NCI-H2081 treated with DMSO at 0.1 percent for 48 hours (cell line): ENCODE measurements around the gene USP36.
"Not testable (repeated sequence)": the region's sequence is repeated elsewhere in the genome, so short reads cannot be mapped to it uniquely, and the experiment has no call there.

Source experiments
- DNase-seq: peaks from one replicate; lab custom pipeline; 2025; lab: John Stamatoyannopoulos, UW

Gene USP36

GRCh38 chr17:78766225-78766624, 74.4 kb downstream of the USP36 start:
- DNase-seq = no peak

GRCh38 chr17:78765821-78766220, 74.8 kb downstream of the USP36 start:
- no peak for DNase-seq

GRCh38 chr17:78764871-78765270, 75.7 kb downstream of the USP36 start:
- DNase-seq = no peak

- DNase-seq = no peak
Observed at GRCh38 chr17:78763561-78763960, 77.1 kb downstream of the USP36 start.

GRCh38 chr17:78761789-78762406, 78.7 kb downstream of the USP36 start:
- DNase-seq = no peak

- DNase-seq = no peak
Observed at GRCh38 chr17:78759969-78760352, 80.7 kb downstream of the USP36 start.

GRCh38 chr17:78759203-78759968, 81.2 kb downstream of the USP36 start:
- DNase-seq = peak; percentile 30

GRCh38 chr17:78753316-78754250, 87.0 kb downstream of the USP36 start:
- no peak for DNase-seq

- no peak for DNase-seq
Observed at GRCh38 chr17:78751447-78752161, 89.0 kb downstream of the USP36 start.

GRCh38 chr17:78751000-78751399, 89.6 kb downstream of the USP36 start:
- not testable (repeated sequence) for DNase-seq

- DNase-seq = no peak
Observed at GRCh38 chr17:78748730-78749317, 91.8 kb downstream of the USP36 start.

GRCh38 chr17:78748048-78748729, 92.4 kb downstream of the USP36 start:
- DNase-seq = no peak

GRCh38 chr17:78747488-78747887, 93.1 kb downstream of the USP36 start:
- no peak for DNase-seq

GRCh38 chr17:78746949-78747269, 93.7 kb downstream of the USP36 start:
- no peak for DNase-seq

GRCh38 chr17:78746263-78746948, 94.2 kb downstream of the USP36 start:
- DNase-seq = no peak
